CD14-positive monocyte (primary cell): ENCODE results near the gene KCNJ16. TPM values are rescaled to one million over a fixed set of nuclear protein-coding genes. Genes with fewer than 3 reads are reported as not detected.

Experiments used
- DNase-seq, 3 donors: peaks; one replicate each; pipeline ENCODE4 v3.0.0-alpha.2; 2011 to 2022
- H2AFZ ChIP-seq: 2 replicates; pipeline ENCODE4 v1.6.0; 2012; ENCODE audit warnings: mild to moderate bottlenecking, low read depth, low read length, inconsistent platforms; ENCODE audit not compliant: insufficient read depth, poor library complexity, severe bottlenecking
- H3K27ac ChIP-seq, 2 donors: 1 replicate in 1 of 2; 2 replicates in 1 of 2; pipeline ENCODE4 v1.5.1; 2012 to 2013; ENCODE audit warnings: low read length in 2 of 2, control low read depth in 1 of 2, inconsistent platforms in 1 of 2, low read depth in 1 of 2, mild to moderate bottlenecking in 1 of 2
- H3K27me3 ChIP-seq, 2 donors: one replicate each; pipeline versions ENCODE4 v1.6.0 to v1.6.1; 2011 to 2013; ENCODE audit warnings: low read length in 2 of 2; ENCODE audit not compliant: control insufficient read depth in 2 of 2, insufficient read depth in 2 of 2
- H3K36me3 ChIP-seq, 2 donors: replicated peaks in 1 of 2; 1 replicate in 1 of 2; 2 replicates in 1 of 2; pipeline versions ENCODE4 v1.5.1 to v1.6.1; 2012 to 2013; ENCODE audit warnings: low read length in 2 of 2, control low read depth in 1 of 2, inconsistent platforms in 1 of 2, mild to moderate bottlenecking in 1 of 2; ENCODE audit not compliant: insufficient read depth in 2 of 2, control insufficient read depth in 1 of 2
- H3K4me1 ChIP-seq, 2 donors: 1 replicate in 1 of 2; 2 replicates in 1 of 2; pipeline versions ENCODE4 v1.5.1 to v1.6.1; 2012 to 2013; ENCODE audit warnings: low read length in 2 of 2, control low read depth in 1 of 2, inconsistent platforms in 1 of 2, mild to moderate bottlenecking in 1 of 2, moderate library complexity in 1 of 2; ENCODE audit not compliant: insufficient read depth in 2 of 2, control insufficient read depth in 1 of 2
- H3K4me2 ChIP-seq: replicated peaks from 2 replicates; pipeline ENCODE3; 2012; ENCODE audit warnings: low read length, moderate library complexity, mild to moderate bottlenecking; ENCODE audit not compliant: poor library complexity, severe bottlenecking; ENCODE audit errors: extremely low read depth
- H3K4me3 ChIP-seq, 3 experiments: fragments of 200-600 bp in 1 of 3; sonication (generic) in 1 of 3; replicated peaks in 1 of 3; 1 replicate in 2 of 3; 2 replicates in 1 of 3; pipeline ENCODE4 v1.5.1; 2011 to 2013; ENCODE audit warnings: low read length in 3 of 3, mild to moderate bottlenecking in 3 of 3, control low read depth in 2 of 3, low read depth in 2 of 3, inconsistent platforms in 1 of 3, moderate library complexity in 1 of 3
- H3K79me2 ChIP-seq: 2 replicates; pipeline ENCODE4 v1.6.0; 2012; ENCODE audit warnings: mild to moderate bottlenecking, control low read depth, inconsistent platforms, low read length, moderate library complexity; ENCODE audit not compliant: insufficient read depth
- H3K9ac ChIP-seq: 2 replicates; pipeline ENCODE4 v1.6.0; 2017; ENCODE audit warnings: low read length, mild to moderate bottlenecking; ENCODE audit not compliant: insufficient read depth, poor library complexity, severe bottlenecking
- H3K9me3 ChIP-seq, 2 donors: replicated peaks in 1 of 2; 1 replicate in 1 of 2; 2 replicates in 1 of 2; pipeline versions ENCODE4 v1.5.1 to v1.6.1; 2012 to 2013; ENCODE audit warnings: low read length in 2 of 2, control low read depth in 1 of 2; ENCODE audit not compliant: control insufficient read depth in 1 of 2, insufficient read depth in 1 of 2
- H4K20me1 ChIP-seq: 2 replicates; pipeline ENCODE4 v1.6.0; 2012; ENCODE audit warnings: mild to moderate bottlenecking, low read length, control low read depth, moderate library complexity; ENCODE audit not compliant: insufficient read depth
- H3K27ac Mint-ChIP-seq, 7 donors: one replicate each; pipeline ENCODE4 v1.8.0; 2020; ENCODE audit warnings: mild to moderate bottlenecking in 7 of 7, mixed read lengths in 7 of 7, moderate library complexity in 6 of 7, inconsistent platforms in 2 of 7
- H3K27me3 Mint-ChIP-seq, 3 donors: one replicate each; pipeline ENCODE4 v1.8.0; 2021 to 2022; ENCODE audit warnings: low read depth in 3 of 3, mild to moderate bottlenecking in 3 of 3, mixed read lengths in 3 of 3, moderate library complexity in 3 of 3, inconsistent platforms in 1 of 3
- H3K36me3 Mint-ChIP-seq, 2 donors: one replicate each; pipeline ENCODE4 v1.8.0; 2020; ENCODE audit warnings: mixed read lengths in 2 of 2, inconsistent platforms in 1 of 2, mild to moderate bottlenecking in 1 of 2
- H3K4me1 Mint-ChIP-seq: one replicate; pipeline ENCODE4 v1.8.0; 2020; ENCODE audit warnings: mild to moderate bottlenecking, mixed read lengths
- H3K4me3 Mint-ChIP-seq, 2 donors: one replicate each; pipeline ENCODE4 v1.8.0; 2020; ENCODE audit warnings: mild to moderate bottlenecking in 2 of 2, mixed read lengths in 2 of 2, moderate library complexity in 1 of 2
- H3K9me3 Mint-ChIP-seq, 7 donors: one replicate each; pipeline ENCODE4 v1.8.0; 2020 to 2022; ENCODE audit warnings: mixed read lengths in 7 of 7, mild to moderate bottlenecking in 6 of 7, moderate library complexity in 6 of 7, inconsistent platforms in 2 of 7
- CTCF ChIP-seq: fragments of 200-600 bp; IDR thresholded peaks from one replicate; pipeline ENCODE4 v1.8.0; 2022; ENCODE audit warnings: antibody characterized with exemption, mild to moderate bottlenecking
- WGBS: methylation state at CpG from one replicate; pipeline ENCODE4 v1.1.5; 2013; ENCODE audit warnings: missing lambda C conversion rate; ENCODE audit not compliant: insufficient coverage; 5-methylcytosine and 5-hydroxymethylcytosine counted together
- intact Hi-C, 2 donors: fragments of 100-400 bp; cut with micrococcal nuclease; formaldehyde crosslinking; loops; one replicate each; pipeline versions ENCODE4 v1.15.0 to v1.15.1; 2023
- polyA plus RNA-seq, 3 donors: library from polyadenylated mRNA; depleted of rRNA in 1 of 3; unstranded in 2 of 3; stranded (reverse) in 1 of 3; fragments of 300-500 nt in 2 of 3; fragments of >200 nt in 1 of 3; fragmentation: Illumina TruSeq in 2 of 3; gene quantifications; 1 replicate in 2 of 3; 2 replicates in 1 of 3; pipeline ENCODE4 v1.2.3, GENCODE V29; 2012 to 2021

Gene KCNJ16
- polyA plus RNA-seq, 3 donors, result not detected

- Mint-ChIP-seq H3K27me3 (peaks cover 0 to 3% (median 3%) of the 10 kb centered on the region in 3 donors), H3K4me3 (no peak overlapping the region), H3K9me3 (peaks cover 0 to 7% (median 5%) of the 10 kb centered on the region in 7 donors), H3K27ac (no peak overlapping the region), H3K4me1 (peaks cover 1% of the 10 kb centered on the region), H3K36me3 (no peaks in the 10 kb centered on the region)
- no peak for TF ChIP-seq CTCF
- Histone ChIP-seq H3K79me2 (no peaks in the 10 kb centered on the region), H3K9ac (no peak overlapping the region), H3K4me1 (no peaks in the 10 kb centered on the region), H3K27ac (no peak overlapping the region), H3K4me2 (no peak overlapping the region), H4K20me1 (no peaks in the 10 kb centered on the region), H3K36me3 (no peaks in the 10 kb centered on the region), H3K9me3 (no peaks in the 10 kb centered on the region), H2AFZ (no peak overlapping the region), H3K4me3 (no peak overlapping the region), H3K27me3 (no peaks in the 10 kb centered on the region)
- DNase-seq, result no peak
- intact Hi-C loops, result no loop called here
- 97% methylated on average over 3 of the region's 3 CpGs for WGBS
Measured at GRCh38 chr17:70109497-70109896, 34.5 kb downstream of the KCNJ16 start.

- DNase-seq, result no peak
- Histone ChIP-seq H3K36me3 (no peaks in the 10 kb centered on the region), H3K9me3 (no peaks in the 10 kb centered on the region), H3K27ac (no peak overlapping the region), H3K27me3 (no peaks in the 10 kb centered on the region), H2AFZ (no peak overlapping the region), H3K4me2 (no peak overlapping the region), H3K4me3 (no peak overlapping the region), H3K79me2 (no peaks in the 10 kb centered on the region), H4K20me1 (no peaks in the 10 kb centered on the region), H3K4me1 (no peaks in the 10 kb centered on the region), H3K9ac (no peak overlapping the region)
- peaks cover 0 to 3% (median 2%) of the 10 kb centered on the region in 3 donors for H3K27me3 Mint-ChIP-seq
- no peak for TF ChIP-seq CTCF
- intact Hi-C loops, result no loop called here
- WGBS, result 92% methylated on average over 4 of the region's 7 CpGs
- no peak overlapping the region for H3K4me3 Mint-ChIP-seq
- peaks cover 0 to 7% (median 3%) of the 10 kb centered on the region in 7 donors for H3K9me3 Mint-ChIP-seq
- no peak overlapping the region for H3K27ac Mint-ChIP-seq
- no peaks in the 10 kb centered on the region for H3K36me3 Mint-ChIP-seq
- H3K4me1 Mint-ChIP-seq, result peaks cover 1% of the 10 kb centered on the region
Measured at GRCh38 chr17:70110443-70110880, 35.4 kb downstream of the KCNJ16 start.
